CD8-positive, alpha-beta memory T cell (primary cell): ENCODE data around the gene SEPTIN11. TPM values are rescaled to one million over a fixed set of nuclear protein-coding genes. Genes with fewer than 3 reads are reported as not detected.

ENCODE experiments used
- CTCF ChIA-PET: fragments of 350-600 bp; sonication (Branson Sonifier 250); formaldehyde crosslinking; loops from one replicate; lab custom pipeline; 2021; ENCODE audit warnings: antibody characterized with exemption; lab: Charles Lee
- POLR2A ChIA-PET: fragments of 350-600 bp; sonication (Branson Sonifier 250); formaldehyde crosslinking; loops from one replicate; lab custom pipeline; 2021; ENCODE audit warnings: antibody characterized with exemption; lab: Charles Lee
- DNase-seq, 5 donors: peaks; one replicate each; pipeline versions ENCODE4 v3.0.0 to v3.0.0-alpha.2; 2020 to 2022; ENCODE audit warnings: mixed read lengths in 1 of 5
- H3K27ac ChIP-seq: one replicate; pipeline ENCODE4 v1.7.0; 2013; ENCODE audit warnings: low read depth, mild to moderate bottlenecking, low read length, moderate library complexity
- H3K27me3 ChIP-seq: 2 replicates; pipeline ENCODE4 v1.7.0; 2013; ENCODE audit warnings: low read length, mild to moderate bottlenecking; ENCODE audit not compliant: insufficient read depth, poor library complexity, severe bottlenecking
- H3K36me3 ChIP-seq: 2 replicates; pipeline ENCODE4 v1.7.0; 2013; ENCODE audit warnings: mild to moderate bottlenecking, low read length, moderate library complexity; ENCODE audit not compliant: insufficient read depth
- H3K4me1 ChIP-seq: 2 replicates; pipeline ENCODE4 v1.7.0; 2013; ENCODE audit warnings: mild to moderate bottlenecking, low read length, moderate library complexity; ENCODE audit not compliant: insufficient read depth
- H3K4me3 ChIP-seq: 2 replicates; pipeline ENCODE4 v1.7.0; 2013; ENCODE audit warnings: mild to moderate bottlenecking, low read length
- H3K9me3 ChIP-seq: 2 replicates; pipeline ENCODE4 v1.7.0; 2013; ENCODE audit warnings: mild to moderate bottlenecking, low read length
- H3K27ac Mint-ChIP-seq, 8 donors: one replicate each; pipeline ENCODE4 v1.8.0; 2020 to 2021; ENCODE audit warnings: mixed read lengths in 8 of 8, mild to moderate bottlenecking in 6 of 8, inconsistent platforms in 3 of 8, moderate library complexity in 3 of 8
- H3K27me3 Mint-ChIP-seq, 2 donors: one replicate each; pipeline ENCODE4 v1.8.0; 2020 to 2021; ENCODE audit warnings: mixed read lengths in 2 of 2, mild to moderate bottlenecking in 1 of 2, moderate library complexity in 1 of 2
- H3K36me3 Mint-ChIP-seq, 3 donors: one replicate each; pipeline ENCODE4 v1.8.0; 2020 to 2021; ENCODE audit warnings: mixed read lengths in 3 of 3, inconsistent platforms in 1 of 3, mild to moderate bottlenecking in 1 of 3
- H3K4me1 Mint-ChIP-seq, 3 donors: one replicate each; pipeline ENCODE4 v1.8.0; 2020 to 2021; ENCODE audit warnings: mixed read lengths in 3 of 3, inconsistent platforms in 1 of 3, mild to moderate bottlenecking in 1 of 3
- H3K4me3 Mint-ChIP-seq, 7 donors: one replicate each; pipeline ENCODE4 v1.8.0; 2020 to 2021; ENCODE audit warnings: mixed read lengths in 7 of 7, mild to moderate bottlenecking in 6 of 7, moderate library complexity in 4 of 7, inconsistent platforms in 2 of 7
- H3K9me3 Mint-ChIP-seq, 5 donors: one replicate each; pipeline ENCODE4 v1.8.0; 2020 to 2022; ENCODE audit warnings: mixed read lengths in 5 of 5, mild to moderate bottlenecking in 3 of 5, moderate library complexity in 2 of 5, inconsistent platforms in 1 of 5
- polyA plus RNA-seq: library from polyadenylated mRNA; unstranded; fragments of 300-500 nt; fragmentation: Illumina TruSeq; gene quantifications from one replicate; pipeline ENCODE4 v1.2.3, GENCODE V29; 2021
- total RNA-seq, 2 experiments: library from RNA; stranded (reverse); gene quantifications; one replicate each; pipeline ENCODE4 v1.2.3, GENCODE V29; 2021

Gene SEPTIN11
- total and polyA plus RNA-seq, 3 experiments from 2014 or later = 34.8 to 56.8 (median 54.3) TPM

DNA sequence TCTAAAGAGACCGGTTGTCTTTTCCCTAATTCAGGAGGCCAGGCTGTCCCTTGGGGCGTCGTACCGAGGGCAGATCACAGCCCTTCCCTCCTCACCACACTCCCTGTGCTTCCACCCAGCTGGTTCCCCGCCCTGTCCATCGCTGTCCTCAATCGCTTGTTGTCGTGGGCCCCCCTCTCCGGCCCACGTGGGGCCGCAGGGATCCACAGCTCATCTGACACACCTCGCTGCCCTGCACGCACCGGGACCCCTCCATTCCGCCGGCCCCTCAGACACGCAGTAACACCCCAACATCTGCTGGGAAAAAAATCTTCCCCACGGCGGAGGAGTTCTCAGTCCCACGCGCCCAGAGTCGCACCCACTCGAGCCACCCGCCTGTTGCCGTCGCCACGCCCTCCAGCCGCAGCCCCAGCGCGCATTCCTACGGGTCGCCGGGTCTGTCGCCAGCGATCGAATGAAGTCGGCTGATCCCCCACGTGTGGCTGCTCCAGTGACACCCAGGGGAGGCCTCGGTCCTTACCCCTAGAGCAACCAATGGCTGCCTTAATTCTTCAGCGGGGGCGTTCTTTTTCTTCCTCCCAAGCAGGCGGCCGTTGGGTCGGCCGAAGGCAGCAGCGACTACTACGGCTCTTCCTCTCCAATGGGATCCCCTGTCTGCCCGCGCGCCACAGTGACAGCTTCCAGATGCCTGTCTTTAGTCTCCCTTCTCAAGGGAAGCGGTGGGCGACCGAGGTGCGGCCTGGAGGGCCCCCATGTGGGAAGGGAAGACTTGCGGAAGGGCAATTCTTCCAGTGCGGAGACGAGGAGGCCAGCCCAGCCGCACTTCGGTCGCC is 893 bp upstream of the SEPTIN11 start:
- H3K27ac Mint-ChIP-seq = peak overlapping the region; percentile 51 to 96 (median 82)
- peaks cover 0 to 6% (median 5%) of the 10 kb centered on the region in 3 donors for H3K36me3 Mint-ChIP-seq
- no peaks in the 10 kb centered on the region for H3K27me3 Mint-ChIP-seq
- ChIA-PET POLR2A (interaction anchor here (0.9 to 1.9 kb wide), 2 partner anchors 46 to 126 kb away, joined by 6 read pairs; partner anchors contain the start of gene CCNI), CTCF (interaction anchor here (1.1 to 1.3 kb wide), 3 partner anchors 46 to 94 kb away, joined by 3 to 4 read pairs (median 3); no protein-coding TSS in a partner anchor)
- no peaks in the 10 kb centered on the region for H3K27me3 ChIP-seq
- peak overlapping the region; percentile 85 for H3K4me3 ChIP-seq
- peak overlapping the region; percentile 86 to 98 (median 91) for H3K4me3 Mint-ChIP-seq
- no peaks in the 10 kb centered on the region for H3K9me3 Mint-ChIP-seq
- peaks cover 6% of the 10 kb centered on the region for H3K4me1 ChIP-seq
- H3K4me1 Mint-ChIP-seq = peaks cover 18 to 28% (median 22%) of the 10 kb centered on the region in 3 donors
- no peaks in the 10 kb centered on the region for H3K9me3 ChIP-seq
- H3K36me3 ChIP-seq = no peaks in the 10 kb centered on the region
- peak overlapping the region; percentile 73 for H3K27ac ChIP-seq
- peak; percentile 64 to 85 (median 70) for DNase-seq

GRCh38 chr4:76950052-76950955 is 752 bp downstream of the SEPTIN11 start:
- peaks cover 20 to 31% (median 22%) of the 10 kb centered on the region in 3 donors for H3K4me1 Mint-ChIP-seq
- H3K27ac Mint-ChIP-seq = peak overlapping the region in 7 of 8 donors; percentile 70 to 96 (median 87)
- ChIA-PET POLR2A (interaction anchor here (0.7 to 1.9 kb wide), 2 partner anchors 44 to 103 kb away, joined by 3 to 6 read pairs; no protein-coding TSS in a partner anchor), CTCF (interaction anchor here (0.9 to 1.5 kb wide), 4 partner anchors 21 to 104 kb away, joined by 3 to 4 read pairs (median 4); no protein-coding TSS in a partner anchor)
- Histone ChIP-seq H3K27ac (peak overlapping the region; percentile 73), H3K4me3 (peak overlapping the region; percentile 85), H3K27me3 (no peaks in the 10 kb centered on the region), H3K36me3 (no peaks in the 10 kb centered on the region), H3K9me3 (no peaks in the 10 kb centered on the region), H3K4me1 (peaks cover 6% of the 10 kb centered on the region)
- peaks cover 0 to 6% (median 6%) of the 10 kb centered on the region in 3 donors for H3K36me3 Mint-ChIP-seq
- peak overlapping the region; percentile 86 to 98 (median 91) for H3K4me3 Mint-ChIP-seq
- no peaks in the 10 kb centered on the region for H3K27me3 Mint-ChIP-seq
- no peaks in the 10 kb centered on the region for H3K9me3 Mint-ChIP-seq
- peak; percentile 35 to 66 (median 46) for DNase-seq

DNA sequence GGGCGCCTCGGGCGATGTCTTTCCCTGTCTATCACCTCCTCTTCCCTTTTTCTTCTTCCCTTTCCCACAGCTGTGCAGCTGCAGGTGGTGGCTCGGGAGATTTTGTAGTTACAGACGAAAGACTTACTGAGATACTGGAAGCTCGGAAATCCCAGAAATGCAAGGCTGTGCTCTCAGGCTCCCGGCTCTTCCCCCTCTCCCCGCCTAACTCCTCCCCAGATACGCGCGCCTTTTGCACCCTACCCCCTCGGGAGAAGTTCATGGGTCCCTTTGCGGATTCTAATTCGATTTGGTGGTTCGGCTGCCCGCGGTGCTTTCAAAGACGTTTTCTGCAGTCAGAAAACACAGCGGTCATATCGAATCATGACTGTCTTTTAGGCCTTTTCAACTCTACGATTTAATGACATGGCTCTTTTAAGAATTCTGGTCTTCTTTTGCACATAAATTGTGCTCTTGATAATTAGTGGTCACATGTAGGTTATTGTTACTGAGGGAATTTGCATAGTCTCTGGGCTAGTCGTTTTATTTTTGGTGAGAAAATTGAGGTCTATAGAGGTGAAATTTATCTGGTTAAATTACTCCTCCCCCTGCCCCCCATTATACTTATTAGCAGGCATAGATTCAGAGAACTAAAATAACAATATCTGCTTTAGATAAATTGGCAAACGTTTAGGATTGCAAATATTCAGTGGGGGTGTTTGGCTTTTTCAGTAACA is 1.6 kb downstream of the SEPTIN11 start:
- Histone ChIP-seq H3K4me3 (peak overlapping the region; percentile 85), H3K4me1 (peaks cover 6% of the 10 kb centered on the region), H3K27ac (peak overlapping the region; percentile 73), H3K27me3 (no peaks in the 10 kb centered on the region), H3K36me3 (no peaks in the 10 kb centered on the region), H3K9me3 (no peaks in the 10 kb centered on the region)
- peaks cover 0 to 8% (median 6%) of the 10 kb centered on the region in 3 donors for H3K36me3 Mint-ChIP-seq
- peak overlapping the region; percentile 86 to 98 (median 91) for H3K4me3 Mint-ChIP-seq
- no peaks in the 10 kb centered on the region for H3K9me3 Mint-ChIP-seq
- peaks cover 20 to 33% (median 22%) of the 10 kb centered on the region in 3 donors for H3K4me1 Mint-ChIP-seq
- DNase-seq = peak in 2 of 5 donors; percentile 7 to 46
- ChIA-PET POLR2A (no interaction called here), CTCF (interaction anchor here (1.1 to 1.5 kb wide), 2 partner anchors 20 to 103 kb away, joined by 3 read pairs; no protein-coding TSS in a partner anchor)
- H3K27ac Mint-ChIP-seq = peak overlapping the region in 7 of 8 donors; percentile 14 to 93 (median 81)
- no peaks in the 10 kb centered on the region for H3K27me3 Mint-ChIP-seq

DNA sequence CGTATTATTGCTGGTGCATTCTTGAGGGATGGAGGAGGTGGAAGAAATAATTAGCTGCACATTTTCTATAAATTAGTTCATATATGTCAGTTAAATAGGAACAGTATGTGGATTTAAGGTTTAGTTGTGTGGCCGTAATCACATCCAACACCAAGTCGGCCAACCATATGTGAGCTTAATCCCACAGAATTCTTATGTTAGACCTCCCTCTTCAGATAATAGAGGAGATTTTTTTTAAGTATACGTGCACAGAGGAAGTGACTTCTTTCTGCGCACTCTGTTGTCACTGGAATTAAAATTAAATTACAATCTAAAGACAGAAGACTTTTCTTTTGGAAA is 2.1 kb downstream of the SEPTIN11 start:
- no peak overlapping the region for H3K27ac ChIP-seq
- ChIA-PET CTCF (no interaction called here), POLR2A (no interaction called here)
- H3K4me3 ChIP-seq = no peak overlapping the region
- H3K36me3 ChIP-seq = no peaks in the 10 kb centered on the region
- H3K27me3 ChIP-seq = no peaks in the 10 kb centered on the region
- no peaks in the 10 kb centered on the region for H3K9me3 Mint-ChIP-seq
- peak overlapping the region in 2 of 8 donors; percentile 14 to 89 for H3K27ac Mint-ChIP-seq
- peaks cover 6% of the 10 kb centered on the region for H3K4me1 ChIP-seq
- H3K27me3 Mint-ChIP-seq = no peaks in the 10 kb centered on the region
- H3K9me3 ChIP-seq = no peaks in the 10 kb centered on the region
- H3K4me1 Mint-ChIP-seq = peaks cover 20 to 33% (median 22%) of the 10 kb centered on the region in 3 donors
- H3K4me3 Mint-ChIP-seq = peak overlapping the region; percentile 86 to 98 (median 91)
- no peak for DNase-seq
- peaks cover 0 to 6% (median 6%) of the 10 kb centered on the region in 3 donors for H3K36me3 Mint-ChIP-seq

DNA sequence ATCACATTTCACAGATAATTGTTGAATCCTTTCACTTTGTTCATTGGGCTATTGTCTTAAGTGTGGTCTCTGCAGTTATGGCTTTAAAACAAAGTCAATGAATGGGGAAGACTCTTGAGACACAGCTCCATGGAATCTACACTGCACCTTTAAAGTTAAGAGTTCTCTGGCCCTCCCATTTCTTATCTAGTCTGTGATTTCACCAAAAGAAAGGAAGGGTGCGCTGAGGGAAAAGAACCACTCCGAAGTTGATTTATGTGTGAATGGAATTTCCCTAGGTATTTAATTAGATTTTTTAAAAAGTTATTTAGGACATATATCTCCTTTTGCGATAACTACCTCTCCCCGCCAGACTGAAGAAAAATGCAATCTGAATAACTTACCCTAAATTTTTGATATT is 2.5 kb downstream of the SEPTIN11 start:
- CTCF ChIA-PET = no interaction called here
- H3K4me1 ChIP-seq = peaks cover 6% of the 10 kb centered on the region
- peak overlapping the region in 1 of 7 donors; percentile 98 for H3K4me3 Mint-ChIP-seq
- POLR2A ChIA-PET = no interaction called here
- no peak overlapping the region for H3K4me3 ChIP-seq
- H3K27ac Mint-ChIP-seq = no peak overlapping the region
- no peaks in the 10 kb centered on the region for H3K36me3 ChIP-seq
- no peak overlapping the region for H3K27ac ChIP-seq
- H3K36me3 Mint-ChIP-seq = peaks cover 0 to 6% (median 6%) of the 10 kb centered on the region in 3 donors
- H3K9me3 ChIP-seq = no peaks in the 10 kb centered on the region
- peaks cover 20 to 33% (median 22%) of the 10 kb centered on the region in 3 donors for H3K4me1 Mint-ChIP-seq
- no peak for DNase-seq
- H3K9me3 Mint-ChIP-seq = no peaks in the 10 kb centered on the region
- H3K27me3 Mint-ChIP-seq = no peaks in the 10 kb centered on the region
- no peaks in the 10 kb centered on the region for H3K27me3 ChIP-seq

DNA sequence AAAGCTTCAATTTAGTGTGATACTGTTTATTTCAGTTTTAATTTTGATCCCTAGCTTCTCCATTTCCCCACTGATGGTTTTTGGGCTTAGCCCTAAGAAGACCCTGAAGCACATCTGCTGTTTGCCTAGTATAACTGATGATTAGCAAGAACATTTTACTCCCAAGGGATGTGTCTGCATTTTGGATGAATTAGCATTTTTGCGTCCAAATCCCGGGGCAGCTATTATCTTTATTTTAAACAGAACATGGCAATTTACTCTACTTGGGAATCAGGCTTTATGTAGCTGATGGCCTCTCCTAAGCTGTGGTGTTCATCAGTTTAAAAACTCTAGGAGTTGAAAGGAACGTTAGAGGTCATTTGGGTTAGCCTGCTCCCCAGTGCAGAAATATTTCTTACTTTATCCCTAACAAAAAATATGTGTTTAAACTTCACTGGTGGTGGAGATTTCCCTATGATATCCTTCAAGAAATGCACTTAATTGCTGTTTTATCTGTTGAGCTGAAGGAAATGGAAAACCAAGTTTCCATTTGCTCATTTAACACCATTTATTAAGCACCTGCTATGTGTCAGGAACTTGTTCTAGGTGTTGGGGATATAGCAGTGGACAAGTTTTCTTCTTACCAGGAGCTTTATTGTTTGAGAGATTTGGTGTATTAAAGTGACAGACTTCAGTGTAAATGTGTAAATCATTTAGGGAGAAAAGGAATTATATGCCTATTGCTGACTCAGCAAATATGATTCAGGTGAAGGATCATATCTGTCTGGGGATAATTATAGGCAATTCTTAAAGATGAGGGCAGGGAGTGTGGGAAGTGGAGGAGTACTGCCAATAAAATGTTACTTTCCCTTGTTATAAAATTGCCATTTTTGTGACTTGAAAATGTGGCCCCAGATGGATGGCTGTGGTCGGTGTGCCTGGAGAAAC is 3.4 kb downstream of the SEPTIN11 start:
- no peaks in the 10 kb centered on the region for H3K27me3 Mint-ChIP-seq

More for the DNA sequence above, 3.4 kb downstream of the SEPTIN11 start:
- Mint-ChIP-seq H3K27ac (no peak overlapping the region), H3K36me3 (peaks cover 0 to 6% (median 6%) of the 10 kb centered on the region in 3 donors), H3K9me3 (no peaks in the 10 kb centered on the region), H3K4me1 (peaks cover 20 to 33% (median 22%) of the 10 kb centered on the region in 3 donors), H3K4me3 (peak overlapping the region in 1 of 7 donors; percentile 98)
- Histone ChIP-seq H3K9me3 (no peaks in the 10 kb centered on the region), H3K4me1 (peaks cover 6% of the 10 kb centered on the region), H3K4me3 (no peak overlapping the region), H3K27me3 (no peaks in the 10 kb centered on the region), H3K27ac (no peak overlapping the region), H3K36me3 (no peaks in the 10 kb centered on the region)
- POLR2A ChIA-PET = no interaction called here
- DNase-seq = no peak
- CTCF ChIA-PET = interaction anchor here (0.9 kb wide), 1 partner anchor 35 kb away, joined by 3 read pairs; no protein-coding TSS in a partner anchor
